DOHH2 (cell line): ENCODE results near the gene RFESD.

ENCODE experiments used
- H3F3A ChIP-seq: fragments of 200-600 bp; sonication (generic), shearing (Covaris generic); 2 replicates; pipeline ENCODE4 v1.6.0; 2016; ENCODE audit warnings: antibody characterized with exemption, mild to moderate bottlenecking; ENCODE audit not compliant: control insufficient read depth, insufficient read depth
- H3K27ac ChIP-seq: fragments of 200-600 bp; sonication (generic); 2 replicates; pipeline ENCODE4 v1.5.1; 2014; ENCODE audit warnings: low read depth, mild to moderate bottlenecking, low read length, moderate library complexity
- H3K27me3 ChIP-seq: fragments of 200-600 bp; sonication (generic); 2 replicates; pipeline ENCODE4 v1.6.1; 2014; ENCODE audit warnings: mild to moderate bottlenecking, low read length, mixed read lengths; ENCODE audit not compliant: control insufficient read depth
- H3K36me3 ChIP-seq: fragments of 200-600 bp; sonication (generic); 2 replicates; pipeline ENCODE4 v1.6.1; 2014; ENCODE audit warnings: mild to moderate bottlenecking, low read length, moderate library complexity, mixed read lengths; ENCODE audit not compliant: control insufficient read depth
- H3K4me1 ChIP-seq: fragments of 200-600 bp; sonication (generic); 2 replicates; pipeline ENCODE4 v1.6.1; 2014; ENCODE audit warnings: mild to moderate bottlenecking, low read length, mixed read lengths; ENCODE audit not compliant: control insufficient read depth
- H3K4me2 ChIP-seq: fragments of 200-600 bp; sonication (generic); 2 replicates; pipeline ENCODE4 v1.6.0; 2014; ENCODE audit warnings: mild to moderate bottlenecking, low read length, moderate library complexity
- H3K4me3 ChIP-seq: fragments of 200-600 bp; sonication (generic); 2 replicates; pipeline ENCODE4 v1.5.1; 2014; ENCODE audit warnings: mild to moderate bottlenecking, low read length, mixed read lengths
- H3K79me2 ChIP-seq: fragments of 200-600 bp; sonication (generic); 2 replicates; pipeline ENCODE4 v1.6.1; 2014; ENCODE audit warnings: mild to moderate bottlenecking, low read length, mixed read lengths; ENCODE audit not compliant: control insufficient read depth
- H3K9me2 ChIP-seq: fragments of 200-600 bp; sonication (generic); replicated peaks from 2 replicates; pipeline ENCODE4 v1.6.1; 2014; ENCODE audit warnings: mild to moderate bottlenecking, low read length, mixed read lengths; ENCODE audit not compliant: control insufficient read depth
- H3K9me3 ChIP-seq: fragments of 200-600 bp; sonication (generic); 2 replicates; pipeline ENCODE4 v1.6.1; 2014; ENCODE audit warnings: antibody characterized with exemption, low read length, mixed read lengths; ENCODE audit not compliant: control insufficient read depth, insufficient read depth
- H4K20me1 ChIP-seq: fragments of 200-600 bp; sonication (generic); 2 replicates; pipeline ENCODE4 v1.6.0; 2014; ENCODE audit warnings: low read depth, mild to moderate bottlenecking, antibody characterized with exemption, low read length, moderate library complexity; ENCODE audit not compliant: control insufficient read depth, insufficient read depth
- CTCF ChIP-seq: fragments of 200-600 bp; sonication (generic); IDR thresholded peaks from one replicate; pipeline ENCODE4 v1.5.1; 2014; ENCODE audit warnings: antibody characterized with exemption, mild to moderate bottlenecking, low read depth, low read length; ENCODE audit not compliant: poor library complexity, severe bottlenecking
- EZH2phosphoT487 ChIP-seq: fragments of 200-600 bp; sonication (generic); IDR thresholded peaks from 2 replicates; pipeline ENCODE4 v1.6.1; 2017; ENCODE audit warnings: borderline replicate concordance, mild to moderate bottlenecking, antibody characterized with exemption, low read length, moderate library complexity, mixed read lengths

The RFESD gene

DNA sequence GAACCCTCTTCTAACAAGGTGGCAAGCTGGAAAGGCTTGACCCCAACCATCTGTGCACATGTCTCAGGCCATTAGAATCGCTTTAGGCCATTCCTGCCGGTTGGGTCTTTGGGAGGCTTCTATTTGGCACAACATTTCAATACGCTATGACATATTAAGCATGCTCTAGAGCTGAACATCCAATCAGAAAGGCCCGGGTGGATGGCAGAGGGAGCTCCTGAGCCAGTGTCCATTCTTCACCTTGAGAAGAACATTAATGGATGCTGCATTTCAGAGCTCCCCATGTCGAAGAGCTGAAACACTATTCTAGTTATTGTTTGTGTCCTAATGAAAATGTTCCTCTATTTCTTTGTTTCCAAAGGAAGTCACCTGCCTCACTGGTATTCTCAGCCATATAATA is 23.4 kb downstream of the RFESD start:
- no peaks in the 10 kb centered on the region for H3K9me2 ChIP-seq
- no peak overlapping the region for H3K27ac ChIP-seq
- TF ChIP-seq CTCF (no peak), EZH2phosphoT487 (no peak)
- peaks cover 4% of the 10 kb centered on the region; the same call in 1 of the 2 replicates for H3K27me3 ChIP-seq
- H3K4me2 ChIP-seq: no peak overlapping the region
- no peaks in the 10 kb centered on the region for H3K79me2 ChIP-seq
- no peaks in the 10 kb centered on the region for H3K4me1 ChIP-seq
- H4K20me1 ChIP-seq: no peaks in the 10 kb centered on the region
- H3K4me3 ChIP-seq: no peak overlapping the region
- H3K9me3 ChIP-seq: no peaks in the 10 kb centered on the region
- no peaks in the 10 kb centered on the region for H3K36me3 ChIP-seq
- H3F3A ChIP-seq: no peaks in the 10 kb centered on the region

DNA sequence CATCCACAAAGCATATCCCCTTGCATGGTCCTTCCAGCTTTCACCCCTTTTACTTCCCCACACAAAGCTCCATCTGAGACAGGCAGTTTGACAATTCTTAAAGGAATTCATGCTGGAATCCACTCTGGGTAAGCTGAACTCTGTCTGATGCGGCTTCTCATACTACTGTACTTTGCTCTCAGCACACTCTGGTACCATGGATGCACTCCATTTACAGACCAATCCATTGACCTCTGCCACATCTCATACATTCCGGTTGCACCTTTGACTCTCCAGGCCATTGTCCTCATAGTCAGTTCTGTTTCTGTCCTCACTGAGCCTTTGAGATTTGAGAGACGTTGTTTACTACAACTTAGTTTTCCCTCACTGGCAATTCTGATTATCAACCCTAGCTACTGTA is 24.0 kb downstream of the RFESD start:
- no peaks in the 10 kb centered on the region for H3K4me1 ChIP-seq
- no peak for TF ChIP-seq CTCF
- no peak for TF ChIP-seq EZH2phosphoT487
- no peaks in the 10 kb centered on the region for H3K9me2 ChIP-seq
- no peaks in the 10 kb centered on the region for H3F3A ChIP-seq
- no peaks in the 10 kb centered on the region for H3K9me3 ChIP-seq
- no peak overlapping the region for H3K4me3 ChIP-seq
- H3K79me2 ChIP-seq: no peaks in the 10 kb centered on the region
- no peaks in the 10 kb centered on the region for H4K20me1 ChIP-seq
- no peaks in the 10 kb centered on the region for H3K36me3 ChIP-seq
- peaks cover 7% of the 10 kb centered on the region; the same call in 1 of the 2 replicates for H3K27me3 ChIP-seq
- H3K4me2 ChIP-seq: no peak overlapping the region
- no peak overlapping the region for H3K27ac ChIP-seq

DNA sequence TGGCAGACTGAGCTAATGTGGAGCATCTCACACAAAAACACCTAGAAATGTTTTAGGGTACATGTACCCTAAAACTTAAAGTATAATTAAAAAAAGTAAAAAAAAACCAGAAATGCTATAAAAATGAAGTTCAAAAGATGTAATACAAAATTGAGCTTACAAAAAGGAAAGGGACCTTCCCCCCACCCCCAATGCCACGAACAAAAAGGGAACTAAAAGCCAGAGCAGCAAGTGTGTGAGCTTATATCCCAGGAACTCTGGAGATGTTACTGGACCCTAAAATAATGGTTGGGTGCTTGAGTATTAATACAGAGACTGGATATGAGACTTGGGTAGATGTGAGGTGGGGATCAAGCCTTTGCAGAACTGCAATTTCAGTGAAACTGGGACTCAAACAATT is 25.2 kb downstream of the RFESD start:
- no peak for TF ChIP-seq EZH2phosphoT487
- TF ChIP-seq CTCF: no peak
- H3K4me1 ChIP-seq: no peaks in the 10 kb centered on the region

GRCh38 chr5:95672641-95673040 is 26.1 kb downstream of the RFESD start:
- no peaks in the 10 kb centered on the region for H3K79me2 ChIP-seq
- H3K9me3 ChIP-seq: no peaks in the 10 kb centered on the region
- no peaks in the 10 kb centered on the region for H3K4me1 ChIP-seq
- H3K27me3 ChIP-seq: peaks cover 7% of the 10 kb centered on the region; the same call in 1 of the 2 replicates
- no peaks in the 10 kb centered on the region for H3F3A ChIP-seq
- H3K4me2 ChIP-seq: no peak overlapping the region
- TF ChIP-seq EZH2phosphoT487 (no peak), CTCF (no peak)
- no peaks in the 10 kb centered on the region for H4K20me1 ChIP-seq
- no peaks in the 10 kb centered on the region for H3K36me3 ChIP-seq
- H3K4me3 ChIP-seq: no peak overlapping the region
- no peak overlapping the region for H3K27ac ChIP-seq
- no peaks in the 10 kb centered on the region for H3K9me2 ChIP-seq

More for the DNA sequence above, 25.2 kb downstream of the RFESD start:
- Histone ChIP-seq H3K27me3 (peaks cover 7% of the 10 kb centered on the region; the same call in 1 of the 2 replicates), H3K4me3 (no peak overlapping the region), H3K27ac (no peak overlapping the region), H3F3A (no peaks in the 10 kb centered on the region), H3K9me2 (no peaks in the 10 kb centered on the region), H4K20me1 (no peaks in the 10 kb centered on the region), H3K36me3 (no peaks in the 10 kb centered on the region), H3K4me2 (no peak overlapping the region), H3K79me2 (no peaks in the 10 kb centered on the region), H3K9me3 (no peaks in the 10 kb centered on the region)
